Psoas muscle (tissue), 8 donors: ENCODE measurements around the gene CHRNA1. TPM values are rescaled to one million over a fixed set of nuclear protein-coding genes. Genes with fewer than 3 reads are reported as not detected.

ENCODE experiments used
- ATAC-seq, 4 donors: fragments of 200-7000 bp; cut with Tn5 transposase; one replicate each; pipeline ENCODE4 v1.9.1; 2020; ENCODE audit warnings: moderate library complexity in 3 of 4, mild to moderate bottlenecking in 2 of 4
- DNase-seq, 2 donors: peaks; one replicate each; pipeline ENCODE4 v3.0.0-alpha.2; 2020
- H3K27ac ChIP-seq: fragments of 200-600 bp; one replicate; pipeline ENCODE4 v1.8.0; 2022
- H3K27me3 ChIP-seq, 3 donors: fragments of 200-600 bp in 1 of 3; one replicate each; pipeline versions ENCODE4 v1.6.1 to v1.8.0; 2013 to 2022; ENCODE audit warnings: low read length in 2 of 3, mild to moderate bottlenecking in 2 of 3, moderate library complexity in 1 of 3; ENCODE audit not compliant: insufficient read depth in 3 of 3
- H3K36me3 ChIP-seq, 2 donors: fragments of 200-600 bp in 1 of 2; one replicate each; pipeline versions ENCODE4 v1.6.1 to v1.8.0; 2013 to 2022; ENCODE audit warnings: low read depth in 1 of 2, mild to moderate bottlenecking in 1 of 2, moderate library complexity in 1 of 2; ENCODE audit not compliant: insufficient read depth in 1 of 2
- H3K4me1 ChIP-seq: fragments of 200-600 bp; one replicate; pipeline ENCODE4 v1.8.0; 2022
- H3K4me3 ChIP-seq: fragments of 200-600 bp; one replicate; pipeline ENCODE4 v1.8.0; 2022; ENCODE audit warnings: mild to moderate bottlenecking
- H3K9me3 ChIP-seq: fragments of 200-600 bp; one replicate; pipeline ENCODE4 v1.8.0; 2022
- WGBS, 3 donors: extraction: QIAGEN DNeasy Blood & Tissue Kit; methylation state at CpG; one replicate each; pipeline versions ENCODE4 v1.1.6 to v1.1.7; 2013; 5-methylcytosine and 5-hydroxymethylcytosine counted together
- intact Hi-C, 2 donors: fragments of 100-400 bp; cut with DNase I; formaldehyde crosslinking; loops; one replicate each; pipeline versions ENCODE4 v1.11.0 to v1.14.2; 2022
- polyA plus RNA-seq, 3 donors: library from polyadenylated mRNA; stranded (reverse); fragments of 200-250 nt; gene quantifications; one replicate each; pipeline ENCODE4 v1.2.3, GENCODE V29; 2013
- total RNA-seq, 4 donors: library from RNA; stranded (reverse); fragmentation: NEBNext Ultra II Directional in 2 of 4; extraction: Animal tissue kit (Norgen Biotek cat#: 25700) in 2 of 4; gene quantifications; one replicate each; pipeline versions ENCODE4 v1.2.1 to v1.2.4, GENCODE V29; 2021 to 2023
- TF ChIP-seq, protein P1 (sequence below): fragments of 200-600 bp; IDR thresholded peaks from one replicate; pipeline ENCODE4 v1.8.0; 2022; ENCODE audit warnings: antibody characterized with exemption
- donor health status: healthy with polysubstance abuse.
- donor health status: DM: no; HTN: no; CAD: no; lungs with moderate emphysema.
- donor health status: Bipolar disorder and iron deficiency.
- donor health status: healthy.
- donor health status: DM: yes; HTN: yes; CAD: no.
- donor health status: DM: no; HTN: no; CAD: no.
- donor health status: DM: no; HTN: no; CAD: no.
- donor health status: DM: yes; HTN: yes; CAD: no.

The CHRNA1 gene
- total and polyA plus RNA-seq, 7 donors: 31.7 to 278 (median 123) TPM

DNA sequence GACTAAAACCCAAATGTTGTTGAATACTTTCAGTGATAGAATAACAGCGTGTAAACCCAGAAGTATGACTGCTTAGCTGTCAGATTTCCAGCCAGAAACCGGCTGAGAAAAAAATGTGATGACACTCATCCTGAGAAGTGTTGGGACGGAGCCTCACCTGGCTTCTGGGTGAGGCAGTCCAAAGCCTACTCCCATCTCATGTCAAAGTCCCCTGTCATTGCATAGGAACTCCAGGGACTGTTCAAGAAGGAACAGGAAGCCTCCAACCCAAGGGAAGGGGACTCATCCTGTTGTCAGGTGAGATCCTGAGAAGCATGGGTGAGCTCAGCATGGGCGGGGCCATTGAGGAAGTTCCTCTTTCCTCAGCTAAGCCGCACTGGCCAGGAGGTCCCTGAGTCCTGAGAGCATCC lies 11.3 kb upstream of the CHRNA1 start:
- no peaks in the 10 kb centered on the region for H3K36me3 ChIP-seq
- TF ChIP-seq, protein P1, sequence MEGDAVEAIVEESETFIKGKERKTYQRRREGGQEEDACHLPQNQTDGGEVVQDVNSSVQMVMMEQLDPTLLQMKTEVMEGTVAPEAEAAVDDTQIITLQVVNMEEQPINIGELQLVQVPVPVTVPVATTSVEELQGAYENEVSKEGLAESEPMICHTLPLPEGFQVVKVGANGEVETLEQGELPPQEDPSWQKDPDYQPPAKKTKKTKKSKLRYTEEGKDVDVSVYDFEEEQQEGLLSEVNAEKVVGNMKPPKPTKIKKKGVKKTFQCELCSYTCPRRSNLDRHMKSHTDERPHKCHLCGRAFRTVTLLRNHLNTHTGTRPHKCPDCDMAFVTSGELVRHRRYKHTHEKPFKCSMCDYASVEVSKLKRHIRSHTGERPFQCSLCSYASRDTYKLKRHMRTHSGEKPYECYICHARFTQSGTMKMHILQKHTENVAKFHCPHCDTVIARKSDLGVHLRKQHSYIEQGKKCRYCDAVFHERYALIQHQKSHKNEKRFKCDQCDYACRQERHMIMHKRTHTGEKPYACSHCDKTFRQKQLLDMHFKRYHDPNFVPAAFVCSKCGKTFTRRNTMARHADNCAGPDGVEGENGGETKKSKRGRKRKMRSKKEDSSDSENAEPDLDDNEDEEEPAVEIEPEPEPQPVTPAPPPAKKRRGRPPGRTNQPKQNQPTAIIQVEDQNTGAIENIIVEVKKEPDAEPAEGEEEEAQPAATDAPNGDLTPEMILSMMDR: no peak
- H3K27ac ChIP-seq: no peak overlapping the region
- no peak for ATAC-seq
- H3K4me3 ChIP-seq: no peak overlapping the region
- H3K4me1 ChIP-seq: peaks cover 6% of the 10 kb centered on the region
- no peaks in the 10 kb centered on the region for H3K9me3 ChIP-seq
- 61 to 78% (median 66%) methylated on average over 5 of the region's 5 CpGs for WGBS, 3 donors
- intact Hi-C loops: no loop called here
- H3K27me3 ChIP-seq: no peaks in the 10 kb centered on the region
- no peak for DNase-seq

DNA sequence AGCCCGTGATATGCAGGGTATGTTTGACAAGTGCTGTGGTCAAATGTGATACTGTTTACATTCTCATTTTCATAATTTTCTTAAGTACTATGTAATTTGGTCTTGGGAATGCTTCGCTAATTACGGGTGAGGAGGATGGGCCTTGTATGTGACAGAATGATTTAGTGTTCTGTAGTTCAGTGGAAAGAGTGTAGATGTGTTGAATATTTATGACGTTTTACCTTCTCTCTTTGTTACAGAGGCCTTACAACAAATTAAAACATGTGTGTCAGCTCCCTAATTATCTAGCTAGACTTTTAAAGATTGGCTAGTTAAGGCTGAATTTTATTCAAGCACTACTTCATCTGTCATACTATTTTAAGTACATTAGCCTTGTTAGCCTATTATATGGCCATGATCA lies 10.6 kb upstream of the CHRNA1 start:
- 92 to 94% (median 94%) methylated on average over 4 of the region's 4 CpGs for WGBS, 3 donors
- Histone ChIP-seq H3K4me1 (peaks cover 6% of the 10 kb centered on the region), H3K4me3 (no peak overlapping the region), H3K36me3 (no peaks in the 10 kb centered on the region), H3K27me3 (no peaks in the 10 kb centered on the region), H3K9me3 (no peaks in the 10 kb centered on the region), H3K27ac (no peak overlapping the region)
- DNase-seq (no peak), ATAC-seq (no peak)
- intact Hi-C loops: loop anchor here in 1 of 2 donors (5.0 kb wide), 1 partner anchor 78 kb away; no protein-coding TSS in a partner anchor
- TF ChIP-seq, protein P1: no peak

DNA sequence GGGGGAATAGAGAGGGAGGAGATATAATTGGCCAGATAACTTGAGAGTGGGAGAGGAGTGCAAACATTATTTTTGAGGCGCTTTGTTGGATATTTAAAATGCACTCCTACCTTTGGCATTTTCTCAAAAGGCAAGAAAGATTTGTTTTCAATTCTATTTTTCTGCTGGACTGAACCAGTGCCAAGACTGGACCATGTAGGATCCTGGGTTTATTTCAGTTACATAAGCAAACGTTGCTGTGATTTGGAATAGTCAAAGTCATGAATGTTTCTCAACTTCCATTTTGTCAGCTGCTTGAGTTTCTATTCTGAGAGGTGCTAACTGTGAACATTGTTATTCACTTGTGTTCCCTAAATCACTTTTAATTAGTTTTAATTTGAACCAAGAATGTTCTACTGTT lies 8.9 kb upstream of the CHRNA1 start:
- intact Hi-C loops: loop anchor here in 1 of 2 donors (5.0 kb wide), 1 partner anchor 76 kb away; no protein-coding TSS in a partner anchor
- H3K4me3 ChIP-seq: no peak overlapping the region
- DNase-seq (no peak), ATAC-seq (no peak)
- H3K4me1 ChIP-seq: peaks cover 6% of the 10 kb centered on the region
- H3K27me3 ChIP-seq: no peaks in the 10 kb centered on the region
- H3K36me3 ChIP-seq: no peaks in the 10 kb centered on the region
- TF ChIP-seq, protein P1: no peak
- H3K9me3 ChIP-seq: no peaks in the 10 kb centered on the region
- WGBS, 3 donors: 45 to 54% (median 50%) methylated on average over 2 of the region's 2 CpGs
- no peak overlapping the region for H3K27ac ChIP-seq

DNA sequence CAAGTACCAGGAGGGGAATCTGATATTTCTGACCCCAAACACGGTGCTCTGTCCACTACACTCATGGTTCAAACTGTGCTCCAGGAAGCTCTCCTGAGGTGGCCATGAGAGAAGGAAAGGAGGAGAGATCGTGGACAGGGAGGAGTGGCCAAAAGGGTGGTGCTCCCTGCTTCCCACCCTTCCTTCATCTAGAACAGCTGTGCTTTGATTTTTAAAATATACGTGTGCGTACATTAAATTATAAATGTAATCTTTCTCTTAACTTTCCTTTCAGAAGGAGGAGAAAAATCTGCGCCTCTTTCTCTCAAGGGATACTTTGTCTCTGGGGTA lies 8.2 kb upstream of the CHRNA1 start:
- ATAC-seq (no peak), DNase-seq (no peak)
- WGBS, 3 donors: 58 to 68% (median 58%) methylated on average over 5 of the region's 5 CpGs
- TF ChIP-seq, protein P1: no peak
- no peaks in the 10 kb centered on the region for H3K27me3 ChIP-seq
- no peaks in the 10 kb centered on the region for H3K36me3 ChIP-seq
- no peak overlapping the region for H3K27ac ChIP-seq
- H3K9me3 ChIP-seq: no peaks in the 10 kb centered on the region
- intact Hi-C loops: loop anchor here in 1 of 2 donors (5.0 kb wide), 1 partner anchor 75 kb away; no protein-coding TSS in a partner anchor
- no peak overlapping the region for H3K4me3 ChIP-seq
- H3K4me1 ChIP-seq: peaks cover 6% of the 10 kb centered on the region
